Chondrocyte (in vitro differentiated cells): ENCODE measurements around the gene CILP2. TPM values are rescaled to one million over a fixed set of nuclear protein-coding genes. Genes with fewer than 3 reads are reported as not detected.
A peak's percentile ranks its signal among the peaks of the same experiment; 100 is the strongest.

ENCODE experiments used
- DNase-seq: peaks from one replicate; pipeline ENCODE4 v3.0.0; 2021; ENCODE audit warnings: mixed read lengths, low spot score
- H3K27ac Mint-ChIP-seq: one replicate; pipeline ENCODE4 v1.8.0; 2021; ENCODE audit warnings: mild to moderate bottlenecking, moderate library complexity, mixed read lengths; ENCODE audit not compliant: unreplicated experiment
- H3K27me3 Mint-ChIP-seq: 2 replicates; pipeline ENCODE4 v1.8.0; 2021; ENCODE audit warnings: low read depth, mixed read lengths
- H3K36me3 Mint-ChIP-seq: 2 replicates; pipeline ENCODE4 v1.8.0; 2021; ENCODE audit warnings: low read depth, mixed read lengths
- H3K4me1 Mint-ChIP-seq: 2 replicates; pipeline ENCODE4 v1.8.0; 2021; ENCODE audit warnings: low read depth, mild to moderate bottlenecking, mixed read lengths
- H3K4me3 Mint-ChIP-seq: one replicate; pipeline ENCODE4 v1.8.0; 2021; ENCODE audit warnings: mild to moderate bottlenecking, moderate library complexity, mixed read lengths; ENCODE audit not compliant: unreplicated experiment
- H3K9me3 Mint-ChIP-seq: 2 replicates; pipeline ENCODE4 v1.8.0; 2021; ENCODE audit warnings: low read depth, mixed read lengths
- long read RNA-seq: library from polyadenylated mRNA; stranded (forward); transcript quantifications from one replicate; pipeline ENCODE4 v2.0.0, GENCODE V29; 2021
- total RNA-seq: library from RNA; stranded (reverse); gene quantifications from 3 replicates; pipeline ENCODE4 v1.2.1, GENCODE V29; 2021
- TF ChIP-seq, protein P1 (sequence below): fragments of 200-600 bp; sonication (generic); IDR thresholded peaks from 2 replicates; pipeline ENCODE4 v1.5.0; 2021; ENCODE audit warnings: antibody characterized with exemption, mild to moderate bottlenecking, moderate library complexity

CILP2 gene, protein sequence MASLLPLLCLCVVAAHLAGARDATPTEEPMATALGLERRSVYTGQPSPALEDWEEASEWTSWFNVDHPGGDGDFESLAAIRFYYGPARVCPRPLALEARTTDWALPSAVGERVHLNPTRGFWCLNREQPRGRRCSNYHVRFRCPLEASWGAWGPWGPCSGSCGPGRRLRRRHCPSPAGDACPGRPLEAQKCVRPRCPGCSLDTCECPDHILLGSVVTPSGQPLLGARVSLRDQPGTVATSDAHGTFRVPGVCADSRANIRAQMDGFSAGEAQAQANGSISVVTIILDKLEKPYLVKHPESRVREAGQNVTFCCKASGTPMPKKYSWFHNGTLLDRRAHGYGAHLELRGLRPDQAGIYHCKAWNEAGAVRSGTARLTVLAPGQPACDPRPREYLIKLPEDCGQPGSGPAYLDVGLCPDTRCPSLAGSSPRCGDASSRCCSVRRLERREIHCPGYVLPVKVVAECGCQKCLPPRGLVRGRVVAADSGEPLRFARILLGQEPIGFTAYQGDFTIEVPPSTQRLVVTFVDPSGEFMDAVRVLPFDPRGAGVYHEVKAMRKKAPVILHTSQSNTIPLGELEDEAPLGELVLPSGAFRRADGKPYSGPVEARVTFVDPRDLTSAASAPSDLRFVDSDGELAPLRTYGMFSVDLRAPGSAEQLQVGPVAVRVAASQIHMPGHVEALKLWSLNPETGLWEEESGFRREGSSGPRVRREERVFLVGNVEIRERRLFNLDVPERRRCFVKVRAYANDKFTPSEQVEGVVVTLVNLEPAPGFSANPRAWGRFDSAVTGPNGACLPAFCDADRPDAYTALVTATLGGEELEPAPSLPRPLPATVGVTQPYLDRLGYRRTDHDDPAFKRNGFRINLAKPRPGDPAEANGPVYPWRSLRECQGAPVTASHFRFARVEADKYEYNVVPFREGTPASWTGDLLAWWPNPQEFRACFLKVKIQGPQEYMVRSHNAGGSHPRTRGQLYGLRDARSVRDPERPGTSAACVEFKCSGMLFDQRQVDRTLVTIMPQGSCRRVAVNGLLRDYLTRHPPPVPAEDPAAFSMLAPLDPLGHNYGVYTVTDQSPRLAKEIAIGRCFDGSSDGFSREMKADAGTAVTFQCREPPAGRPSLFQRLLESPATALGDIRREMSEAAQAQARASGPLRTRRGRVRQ
- 5.8 to 12.7 TPM (median 11.7 TPM) in 3 replicates for total RNA-seq
- long read RNA-seq, full-length matches to known transcripts: 44 of 53 reads
- long read RNA-seq, partial matches to known transcripts: 7 of 53 reads
- long read RNA-seq, other reads (novel, unspliced or antisense): 2 of 53 reads

DNA sequence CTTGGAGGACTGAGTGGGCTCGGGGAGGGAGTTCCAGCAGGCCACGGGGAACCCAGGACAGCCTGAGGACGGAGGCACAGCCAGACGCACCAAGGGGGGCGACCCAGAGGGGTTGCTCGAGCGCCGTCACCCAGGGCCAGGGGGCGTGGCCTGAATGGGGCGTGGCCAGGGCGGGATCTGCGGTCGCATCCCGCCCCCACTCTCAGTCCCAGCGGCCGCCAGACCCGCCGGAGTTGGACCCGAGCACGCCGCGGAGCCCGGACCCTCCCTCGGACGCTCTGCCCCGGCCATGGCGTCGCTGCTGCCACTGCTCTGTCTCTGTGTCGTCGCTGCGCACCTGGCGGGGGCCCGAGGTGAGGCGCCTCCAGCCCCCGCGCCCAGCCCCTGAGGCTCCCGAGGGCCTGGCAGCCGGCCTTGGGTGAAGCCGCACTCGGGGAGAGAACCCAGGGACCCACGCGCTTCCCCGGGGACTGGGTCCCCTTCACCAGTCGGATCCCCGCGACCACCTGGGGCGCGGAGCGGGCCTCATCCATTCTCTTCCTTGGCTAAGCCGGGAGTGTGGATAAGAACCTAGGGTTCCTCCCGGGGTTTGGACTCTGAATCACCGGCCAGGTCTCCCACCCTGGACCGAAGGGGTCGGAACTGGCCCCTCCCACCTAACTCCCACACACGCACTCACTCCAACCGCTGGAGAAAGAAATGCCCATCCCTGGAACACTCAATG is at the start of gene CILP2:
CILP2 (plus strand) TSS at position 205 of the 724 bp plus-strand sequence; CDS start at position 290, 85 bp downstream.
- DNase-seq: no peak

DNA sequence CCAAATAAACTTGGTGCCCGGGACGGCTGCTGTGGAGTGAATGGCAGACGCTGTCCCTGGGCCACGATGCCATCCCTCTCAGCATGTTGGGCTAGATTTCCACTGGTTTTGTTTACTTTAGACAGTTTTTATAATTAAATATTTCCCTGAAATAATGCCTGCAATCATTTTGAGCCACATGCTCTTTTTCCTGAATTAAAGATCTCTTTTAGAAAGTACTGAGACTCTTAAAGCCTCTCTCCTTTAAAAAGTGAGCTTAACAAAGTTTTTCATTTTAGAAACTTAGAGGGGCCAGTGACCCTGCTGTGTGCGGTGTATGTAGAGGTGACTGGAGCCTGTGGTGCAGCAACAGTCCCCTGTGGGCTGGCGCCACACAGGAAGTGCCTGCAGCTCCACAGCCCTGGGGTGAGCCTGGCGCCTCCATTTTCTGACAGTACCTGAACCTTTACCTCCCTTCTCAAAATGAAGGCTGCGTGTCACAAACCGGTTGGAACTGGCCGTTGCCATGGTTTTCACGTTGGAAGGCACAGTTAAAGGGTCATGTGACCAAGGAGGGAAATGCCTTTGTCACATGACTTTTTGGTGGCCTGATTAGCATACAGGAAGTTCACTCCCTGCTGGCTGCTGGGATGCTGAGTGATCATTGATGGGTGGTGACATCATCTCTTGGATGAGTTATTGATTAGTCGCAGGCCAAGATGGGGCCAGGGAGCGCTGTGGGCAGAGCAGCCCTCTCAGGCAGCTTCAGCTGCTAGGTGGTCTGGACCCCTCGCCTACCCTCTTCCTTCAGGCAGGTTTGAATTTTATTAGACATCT is 49.0 kb upstream of the CILP2 start:
- TF ChIP-seq, protein P1, sequence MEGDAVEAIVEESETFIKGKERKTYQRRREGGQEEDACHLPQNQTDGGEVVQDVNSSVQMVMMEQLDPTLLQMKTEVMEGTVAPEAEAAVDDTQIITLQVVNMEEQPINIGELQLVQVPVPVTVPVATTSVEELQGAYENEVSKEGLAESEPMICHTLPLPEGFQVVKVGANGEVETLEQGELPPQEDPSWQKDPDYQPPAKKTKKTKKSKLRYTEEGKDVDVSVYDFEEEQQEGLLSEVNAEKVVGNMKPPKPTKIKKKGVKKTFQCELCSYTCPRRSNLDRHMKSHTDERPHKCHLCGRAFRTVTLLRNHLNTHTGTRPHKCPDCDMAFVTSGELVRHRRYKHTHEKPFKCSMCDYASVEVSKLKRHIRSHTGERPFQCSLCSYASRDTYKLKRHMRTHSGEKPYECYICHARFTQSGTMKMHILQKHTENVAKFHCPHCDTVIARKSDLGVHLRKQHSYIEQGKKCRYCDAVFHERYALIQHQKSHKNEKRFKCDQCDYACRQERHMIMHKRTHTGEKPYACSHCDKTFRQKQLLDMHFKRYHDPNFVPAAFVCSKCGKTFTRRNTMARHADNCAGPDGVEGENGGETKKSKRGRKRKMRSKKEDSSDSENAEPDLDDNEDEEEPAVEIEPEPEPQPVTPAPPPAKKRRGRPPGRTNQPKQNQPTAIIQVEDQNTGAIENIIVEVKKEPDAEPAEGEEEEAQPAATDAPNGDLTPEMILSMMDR: no peak
- Mint-ChIP-seq H3K9me3 (no peaks in the 10 kb centered on the region), H3K27ac (peak overlapping the region; percentile 95), H3K4me3 (peak overlapping the region; percentile 47), H3K36me3 (no peaks in the 10 kb centered on the region), H3K4me1 (peaks cover 37% of the 10 kb centered on the region), H3K27me3 (no peaks in the 10 kb centered on the region)
- no peak for DNase-seq

More for the DNA sequence above, at the start of gene CILP2:
- Mint-ChIP-seq H3K4me3 (peak within 1 kb of the TSS; percentile 48), H3K9me3 (no peaks in the 10 kb centered on the region), H3K36me3 (no peaks in the 10 kb centered on the region), H3K27ac (no peak within 1 kb of the TSS), H3K27me3 (peaks cover 3% of the 10 kb centered on the region), H3K4me1 (peaks cover 20% of the 10 kb centered on the region)
- TF ChIP-seq, protein P1: no peak

DNA sequence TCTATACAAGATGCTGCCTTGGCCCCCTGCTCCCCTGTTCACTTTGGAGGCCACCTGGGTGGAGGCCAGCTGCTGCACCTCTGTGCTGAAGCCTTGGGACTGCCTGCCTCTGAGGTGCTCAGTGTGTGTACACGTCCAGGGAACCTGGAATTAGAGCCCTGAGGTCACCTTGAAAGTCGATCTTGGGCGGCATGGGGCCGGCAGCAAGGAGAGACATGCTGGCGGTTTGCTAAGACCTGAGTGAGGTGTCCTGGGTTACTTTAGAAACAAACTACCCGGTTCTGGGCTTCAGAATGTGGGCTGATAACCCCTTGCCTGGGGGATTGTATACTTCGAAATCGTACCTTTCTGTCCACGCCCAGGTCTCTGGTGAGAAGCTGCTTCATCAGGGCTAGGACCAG is 48.3 kb upstream of the CILP2 start:
- Mint-ChIP-seq H3K27ac (peak overlapping the region; percentile 95), H3K9me3 (no peaks in the 10 kb centered on the region), H3K36me3 (peaks cover 3% of the 10 kb centered on the region), H3K4me3 (no peak overlapping the region), H3K27me3 (no peaks in the 10 kb centered on the region), H3K4me1 (peaks cover 37% of the 10 kb centered on the region)
- TF ChIP-seq, protein P1: no peak
- DNase-seq: no peak

DNA sequence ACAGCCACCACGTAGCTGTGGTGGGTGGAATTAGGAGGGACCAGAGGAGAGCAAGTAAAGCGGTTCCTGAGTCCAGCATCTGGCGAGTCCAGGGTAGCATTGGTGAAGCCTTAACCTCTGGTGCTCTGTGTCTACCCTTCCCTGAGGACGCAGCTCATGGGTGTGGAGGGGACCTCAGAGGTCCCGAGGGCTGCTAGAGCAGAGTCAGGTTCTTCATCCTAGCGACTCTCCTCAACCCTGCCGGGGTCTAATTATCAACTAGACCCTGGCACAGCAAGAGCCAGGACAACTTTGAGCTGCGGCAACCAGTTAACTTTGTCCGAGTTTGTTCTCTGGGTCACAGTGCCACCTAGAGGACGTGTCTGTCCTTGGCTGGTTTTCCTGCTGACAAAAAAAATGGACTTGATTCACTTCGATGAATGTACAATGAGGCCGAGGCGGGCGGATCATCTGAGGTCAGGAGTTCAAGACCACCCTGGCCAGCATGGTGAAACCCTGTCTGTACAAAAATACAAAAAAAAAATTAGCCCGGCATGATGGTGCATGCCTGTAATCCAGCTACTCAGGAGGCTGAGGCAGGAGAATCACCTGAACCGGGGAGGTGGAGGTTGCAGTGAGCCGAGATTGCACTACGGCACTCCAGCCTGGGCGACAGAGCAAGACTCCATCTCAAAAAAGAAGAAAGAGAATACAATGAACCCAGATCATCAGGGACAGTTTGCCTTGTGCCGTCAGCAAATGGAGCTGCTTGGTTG is 47.7 kb upstream of the CILP2 start:
- Mint-ChIP-seq H3K4me1 (peaks cover 35% of the 10 kb centered on the region), H3K9me3 (no peaks in the 10 kb centered on the region), H3K27me3 (no peaks in the 10 kb centered on the region), H3K4me3 (no peak overlapping the region), H3K36me3 (peaks cover 4% of the 10 kb centered on the region), H3K27ac (peak overlapping the region; percentile 95)
- TF ChIP-seq, protein P1: peak; percentile 95
- DNase-seq: no peak
